ENCODE data around the gene KCTD3. TPM values are rescaled to one million over a fixed set of nuclear protein-coding genes. Genes with fewer than 3 reads are reported as not detected.

Gene KCTD3
- total RNA-seq, 1 experiment from 2014 or later = 39.3 TPM

- Mint-ChIP-seq H3K27ac (no peak overlapping the region), H3K36me3 (ENCODE audit: insufficient read depth in 1 of 3, low read depth in 3 of 3) (peaks cover 0 to 5% (median 2%) of the 10 kb centered on the region in 3 experiments; a peak in 2 of 7 replicates), H3K4me1 (peaks cover 0 to under 1% of the 10 kb centered on the region in 2 experiments; a peak in 2 of 4 replicates), H3K9me3 (no peaks in the 10 kb centered on the region), H3K4me3 (no peak overlapping the region), H3K27me3 (ENCODE audit: low read depth) (no peaks in the 10 kb centered on the region)
- H4K20me1 ChIP-seq (ENCODE audit: control insufficient read depth, insufficient read depth, insufficient read length) = no peaks in the 10 kb centered on the region
- H4K5ac ChIP-seq (ENCODE audit: insufficient read length, low read depth, low read length) = no peak overlapping the region
- no peak overlapping the region for H2BK120ac ChIP-seq (ENCODE audit: low read depth, low read length, poor library complexity, severe bottlenecking)
- no peak for DNase-seq
- no peaks in the 10 kb centered on the region for H3K9me3 ChIP-seq (ENCODE audit: control insufficient read depth, low read depth, low read length)
- no peaks in the 10 kb centered on the region for H3K79me1 ChIP-seq (ENCODE audit: insufficient read depth, low read depth, low read length, poor library complexity, severe bottlenecking)
- no peak overlapping the region for H2AK5ac ChIP-seq (ENCODE audit: insufficient read length, low read length)
- H2BK12ac ChIP-seq (ENCODE audit: insufficient read length, low read depth, low read length) = no peak overlapping the region
- no peak overlapping the region for H3K56ac ChIP-seq (ENCODE audit: insufficient read length, low read depth, low read length)
- H4K8ac ChIP-seq (replicated peaks; ENCODE audit: insufficient read length, low read depth, low read length) = no peak overlapping the region
- no peaks in the 10 kb centered on the region for H3K23me2 ChIP-seq (ENCODE audit: insufficient read length, low read depth, low read length, poor library complexity, severe bottlenecking)
- no peak overlapping the region for H3K23ac ChIP-seq (ENCODE audit: insufficient read length, low read depth, low read length)
- H2BK15ac ChIP-seq (ENCODE audit: low read depth, low read length) = no peak overlapping the region
- no peak overlapping the region for H3K4me2 ChIP-seq (ENCODE audit: insufficient read depth, insufficient read length, low read length)
- H3K9ac ChIP-seq (ENCODE audit: extremely low read depth, insufficient read length, low read length) = no peak overlapping the region
- H4K91ac ChIP-seq (ENCODE audit: insufficient read length, low read depth, low read length) = no peak overlapping the region
- H2AFZ ChIP-seq (ENCODE audit: low read length) = no peak overlapping the region
- no peaks in the 10 kb centered on the region for H3K79me2 ChIP-seq (ENCODE audit: insufficient read depth, low read length)
- no peak overlapping the region for H3K14ac ChIP-seq (ENCODE audit: insufficient read depth, low read length)
- H3K18ac ChIP-seq (ENCODE audit: insufficient read length, low read depth, low read length) = no peak overlapping the region
- no peak overlapping the region for H3K27ac ChIP-seq (ENCODE audit: insufficient read length, low read depth, low read length)
- H2BK20ac ChIP-seq (ENCODE audit: low read depth, low read length, poor library complexity, severe bottlenecking) = no peak overlapping the region
- no peaks in the 10 kb centered on the region for H3K4me1 ChIP-seq (ENCODE audit: insufficient read depth, low read length)
- no peak overlapping the region for H2BK5ac ChIP-seq (ENCODE audit: insufficient read length, low read length)
- H3K4ac ChIP-seq (ENCODE audit: low read depth, low read length) = no peak overlapping the region
- no peaks in the 10 kb centered on the region for H3K27me3 ChIP-seq (ENCODE audit: insufficient read depth, low read length)
- TF ChIP-seq CTCF (conservative IDR thresholded peaks at IDR 0.05) = no peak
- H3T11ph ChIP-seq (ENCODE audit: low read length) = no peak overlapping the region
Observed at GRCh38 chr1:215625949-215626348, 58.8 kb downstream of the KCTD3 start.

Measured in H9 (cell line).